GM18909 (cell line): ENCODE data around the gene SPPL2B.
"Not testable (repeated sequence)": the region's sequence is repeated elsewhere in the genome, so short reads cannot be mapped to it uniquely, and the experiment has no call there.

Experiments
- ATAC-seq: cut with Tn5 transposase; IDR thresholded peaks from one replicate; pipeline ENCODE4 v1.9.1; 2021; ENCODE audit warnings: mild to moderate bottlenecking; ENCODE audit not compliant: unreplicated experiment, poor library complexity

Gene SPPL2B

GRCh38 chr19:2328401-2329148 lies at the start of gene SPPL2B, which contains the start of gene LSM7:
SPPL2B (plus strand) TSS chr19:2328684; CDS start chr19:2328710, 26 bp downstream.
LSM7 (minus strand) TSS chr19:2328586; CDS start chr19:2328566, 20 bp downstream.
- peak; percentile 55 for ATAC-seq

- no peak for ATAC-seq
Observed at GRCh38 chr19:2280633-2281264, 47.7 kb upstream of the SPPL2B start.

GRCh38 chr19:2281265-2282061 lies 47.0 kb upstream of the SPPL2B start:
- ATAC-seq: not testable (repeated sequence)

GRCh38 chr19:2282062-2282861 lies 46.2 kb upstream of the SPPL2B start, which contains the start of gene PEAK3:
PEAK3 (minus strand) TSS chr19:2282175; CDS start chr19:2280931, 1,244 bp downstream.
- ATAC-seq: no peak

GRCh38 chr19:2282862-2283237 lies 45.6 kb upstream of the SPPL2B start:
- no peak for ATAC-seq

GRCh38 chr19:2283835-2284507 lies 44.5 kb upstream of the SPPL2B start:
- no peak for ATAC-seq

GRCh38 chr19:2286402-2287140 lies 41.9 kb upstream of the SPPL2B start:
- ATAC-seq: no peak

- ATAC-seq: no peak
Observed at GRCh38 chr19:2287585-2288337, 40.7 kb upstream of the SPPL2B start.

- no peak for ATAC-seq
Observed at GRCh38 chr19:2288338-2288817, 40.1 kb upstream of the SPPL2B start.

GRCh38 chr19:2288818-2289713 lies 39.4 kb upstream of the SPPL2B start:
- ATAC-seq: no peak

- no peak for ATAC-seq
Observed at GRCh38 chr19:2289714-2290435, 38.6 kb upstream of the SPPL2B start.

GRCh38 chr19:2290441-2291184 lies 37.9 kb upstream of the SPPL2B start:
- ATAC-seq: no peak

GRCh38 chr19:2291185-2291751 lies 37.2 kb upstream of the SPPL2B start:
- ATAC-seq: no peak

- no peak for ATAC-seq
Observed at GRCh38 chr19:2294687-2295335, 33.7 kb upstream of the SPPL2B start.

GRCh38 chr19:2296141-2296540 lies 32.3 kb upstream of the SPPL2B start:
- no peak for ATAC-seq
